DOHH2 (cell line): Measurements from ENCODE around the gene LSM6.

Source experiments
- CTCF ChIP-seq: fragments of 200-600 bp; sonication (generic); IDR thresholded peaks from one replicate; pipeline ENCODE4 v1.5.1; 2014; ENCODE audit warnings: antibody characterized with exemption, mild to moderate bottlenecking, low read depth, low read length; ENCODE audit not compliant: poor library complexity, severe bottlenecking
- EZH2phosphoT487 ChIP-seq: fragments of 200-600 bp; sonication (generic); IDR thresholded peaks from 2 replicates; pipeline ENCODE4 v1.6.1; 2017; ENCODE audit warnings: borderline replicate concordance, mild to moderate bottlenecking, antibody characterized with exemption, low read length, moderate library complexity, mixed read lengths

DNA sequence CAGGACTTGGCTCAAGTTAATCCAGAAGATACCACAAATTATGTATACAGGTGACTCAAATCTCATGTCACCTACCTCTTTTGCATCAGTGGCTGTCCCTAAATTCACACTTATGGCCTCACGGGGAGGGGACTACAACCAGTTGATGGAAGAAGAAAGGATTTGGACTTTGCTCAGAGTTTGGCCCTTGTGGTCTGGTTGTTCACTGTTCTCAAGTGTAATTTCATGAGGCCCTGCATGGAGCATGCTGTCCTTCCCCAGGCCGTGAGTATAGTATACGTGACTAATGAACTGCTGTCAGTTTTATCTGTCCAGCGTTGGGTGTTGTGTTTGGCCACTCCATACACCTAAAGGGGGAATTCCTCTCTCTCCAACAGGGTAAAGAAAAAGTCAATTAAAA is 27.5 kb upstream of the LSM6 start:
- TF ChIP-seq CTCF: no peak
- TF ChIP-seq EZH2phosphoT487: no peak
